Measurements from ENCODE around the gene FOXP1.

Gene FOXP1

GRCh38 chr3:71226565-71227269, 356.8 kb downstream of the FOXP1 start:
- H3K79me2 ChIP-seq (ENCODE audit: insufficient read depth, low read length): peaks cover 8% of the 10 kb centered on the region; the same call in 1 of the 2 replicates
- H3K9me2 ChIP-seq (ENCODE audit: low read depth, low read length): no peaks in the 10 kb centered on the region
- no peaks in the 10 kb centered on the region for H4K20me1 ChIP-seq (ENCODE audit: insufficient read depth, low read length)
- H3K36me3 ChIP-seq (ENCODE audit: insufficient read depth, low read length): no peaks in the 10 kb centered on the region
- H3K27ac ChIP-seq (ENCODE audit: low read depth, low read length, poor library complexity, severe bottlenecking): peak overlapping the region; percentile 29
- no peaks in the 10 kb centered on the region for H3K9me3 ChIP-seq (ENCODE audit: low read length)
- H2AFZ ChIP-seq (ENCODE audit: low read length): no peak overlapping the region
- peaks cover 42% of the 10 kb centered on the region for H3K4me1 ChIP-seq (ENCODE audit: insufficient read depth, low read length, severe bottlenecking)
- H3K27me3 ChIP-seq (ENCODE audit: insufficient read depth, low read length): no peaks in the 10 kb centered on the region
- peak overlapping the region; percentile 69 for H3K4me2 ChIP-seq (ENCODE audit: low read length)
- TF ChIP-seq CTCF (IDR thresholded peaks at IDR 0.05; ENCODE audit: low read length): no peak
- TF ChIP-seq EZH2 (IDR thresholded peaks at IDR 0.05; ENCODE audit: borderline replicate concordance, low read length): no peak
- peak overlapping the region; percentile 27 for H3K4me3 ChIP-seq (ENCODE audit: low read depth, low read length, poor library complexity, severe bottlenecking)
- peak overlapping the region; percentile 19; the same call in 1 of the 2 replicates for H3K9ac ChIP-seq (ENCODE audit: low read length)
- H3F3A ChIP-seq (ENCODE audit: insufficient read depth, low read length): no peaks in the 10 kb centered on the region

- Histone ChIP-seq H2AFZ (ENCODE audit: low read length) (no peak overlapping the region), H4K20me1 (ENCODE audit: insufficient read depth, low read length) (no peaks in the 10 kb centered on the region), H3K36me3 (ENCODE audit: insufficient read depth, low read length) (no peaks in the 10 kb centered on the region), H3K27me3 (ENCODE audit: insufficient read depth, low read length) (no peaks in the 10 kb centered on the region), H3K4me3 (ENCODE audit: low read depth, low read length, poor library complexity, severe bottlenecking) (no peak overlapping the region), H3K27ac (ENCODE audit: low read depth, low read length, poor library complexity, severe bottlenecking) (peak overlapping the region; percentile 29), H3K79me2 (ENCODE audit: insufficient read depth, low read length) (peaks cover 8% of the 10 kb centered on the region; the same call in 1 of the 2 replicates), H3K9me3 (ENCODE audit: low read length) (no peaks in the 10 kb centered on the region), H3K9ac (ENCODE audit: low read length) (no peak overlapping the region), H3K4me1 (ENCODE audit: insufficient read depth, low read length, severe bottlenecking) (peaks cover 42% of the 10 kb centered on the region), H3K9me2 (ENCODE audit: low read depth, low read length) (no peaks in the 10 kb centered on the region), H3K4me2 (ENCODE audit: low read length) (peak overlapping the region; percentile 69; the same call in 1 of the 2 replicates), H3F3A (ENCODE audit: insufficient read depth, low read length) (no peaks in the 10 kb centered on the region)
- TF ChIP-seq CTCF (IDR thresholded peaks at IDR 0.05; ENCODE audit: low read length) (no peak), EZH2 (IDR thresholded peaks at IDR 0.05; ENCODE audit: borderline replicate concordance, low read length) (no peak)
These were observed 357.5 kb downstream of the FOXP1 start for GRCh38 chr3:71225951-71226564.

GRCh38 chr3:71225002-71225684, 358.4 kb downstream of the FOXP1 start:
- no peak overlapping the region for H3K9ac ChIP-seq (ENCODE audit: low read length)
- H3K4me2 ChIP-seq (ENCODE audit: low read length): no peak overlapping the region
- H4K20me1 ChIP-seq (ENCODE audit: insufficient read depth, low read length): no peaks in the 10 kb centered on the region
- TF ChIP-seq CTCF (IDR thresholded peaks at IDR 0.05; ENCODE audit: low read length) (no peak), EZH2 (IDR thresholded peaks at IDR 0.05; ENCODE audit: borderline replicate concordance, low read length) (no peak)
- H3K9me2 ChIP-seq (ENCODE audit: low read depth, low read length): no peaks in the 10 kb centered on the region
- H2AFZ ChIP-seq (ENCODE audit: low read length): no peak overlapping the region
- no peak overlapping the region for H3K27ac ChIP-seq (ENCODE audit: low read depth, low read length, poor library complexity, severe bottlenecking)
- H3K36me3 ChIP-seq (ENCODE audit: insufficient read depth, low read length): no peaks in the 10 kb centered on the region
- H3K4me3 ChIP-seq (ENCODE audit: low read depth, low read length, poor library complexity, severe bottlenecking): no peak overlapping the region
- 0 out of 2 replicates have a peak, but pooled peaks cover 3% of the 10 kb centered on the region for H3K79me2 ChIP-seq (ENCODE audit: insufficient read depth, low read length)
- peaks cover 42% of the 10 kb centered on the region for H3K4me1 ChIP-seq (ENCODE audit: insufficient read depth, low read length, severe bottlenecking)
- no peaks in the 10 kb centered on the region for H3K27me3 ChIP-seq (ENCODE audit: insufficient read depth, low read length)
- H3F3A ChIP-seq (ENCODE audit: insufficient read depth, low read length): no peaks in the 10 kb centered on the region
- no peaks in the 10 kb centered on the region for H3K9me3 ChIP-seq (ENCODE audit: low read length)
